ENCODE results near the gene IWS1. TPM values are rescaled to one million over a fixed set of nuclear protein-coding genes. Genes with fewer than 3 reads are reported as not detected.

The IWS1 gene
- total RNA-seq, 2 experiments from 2014 or later, result 49.2 to 56.9 TPM

DNA sequence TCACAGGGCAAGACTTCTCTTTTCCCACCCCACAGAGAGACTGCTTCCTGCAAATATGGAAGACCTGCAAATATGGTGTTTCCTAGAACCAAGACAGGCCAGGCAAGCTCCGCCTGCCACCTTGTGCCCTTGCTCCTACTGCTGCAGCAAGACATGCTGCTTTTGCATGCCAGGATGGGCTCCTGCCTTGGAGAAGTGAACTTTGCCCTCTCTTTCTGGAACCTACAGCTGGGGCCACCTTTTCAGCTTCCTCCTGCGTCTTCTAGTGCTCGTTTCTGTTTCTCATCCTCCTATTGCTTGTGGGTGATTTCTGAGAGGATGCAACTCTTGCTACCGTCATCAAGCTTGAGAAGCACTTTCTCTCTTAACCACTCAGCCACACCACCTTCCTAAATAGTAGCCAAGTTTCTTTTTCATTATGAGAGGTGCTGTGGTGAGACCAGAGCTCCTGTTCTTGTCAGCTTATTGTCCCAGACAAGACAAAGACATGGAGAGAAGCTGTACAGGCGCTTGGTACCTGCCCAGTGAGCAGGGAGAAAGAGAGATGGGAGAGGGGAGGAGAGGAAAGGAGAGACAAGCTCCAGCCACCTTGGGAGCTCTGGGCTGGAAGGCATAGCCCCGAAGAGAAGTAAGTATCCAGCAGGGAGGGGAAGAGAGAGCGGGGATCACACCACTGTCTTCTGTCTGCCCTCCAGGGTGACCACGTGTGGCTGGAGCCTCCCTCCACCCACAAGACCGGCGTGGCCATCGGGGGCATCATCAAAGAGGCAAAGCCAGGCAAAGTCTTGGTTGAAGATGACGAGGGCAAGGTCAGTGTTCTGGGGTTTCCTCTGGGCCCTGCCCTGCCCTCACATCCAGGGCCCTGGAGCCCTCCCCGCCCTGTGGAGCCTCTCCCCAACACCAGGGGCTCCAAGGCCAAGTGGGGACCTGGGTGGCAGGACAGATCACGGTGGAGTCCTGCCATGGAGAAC is 37.5 kb upstream of the IWS1 start:
- Histone ChIP-seq H2AFZ (ENCODE audit: low read length) (no peak overlapping the region), H3K9me2 (ENCODE audit: insufficient read depth, low read length) (no peaks in the 10 kb centered on the region), H3K4me3 (ENCODE audit: low read depth, low read length, poor library complexity, severe bottlenecking) (no peak overlapping the region), H3K79me2 (ENCODE audit: insufficient read depth, low read depth, low read length) (no peaks in the 10 kb centered on the region), H3K4me1 (ENCODE audit: insufficient read depth, low read length, poor library complexity, severe bottlenecking) (no peaks in the 10 kb centered on the region), H3K36me3 (ENCODE audit: insufficient read depth, low read length) (no peaks in the 10 kb centered on the region), H4K20me1 (ENCODE audit: insufficient read depth, low read length) (no peaks in the 10 kb centered on the region), H3K9me3 (ENCODE audit: low read length) (no peaks in the 10 kb centered on the region), H3K4me2 (ENCODE audit: low read length) (no peak overlapping the region), H3K27ac (ENCODE audit: low read depth, low read length, poor library complexity, severe bottlenecking) (no peak overlapping the region)
- TF ChIP-seq EZH2phosphoT487 (IDR thresholded peaks at IDR 0.05; ENCODE audit: borderline replicate concordance, low read depth, low read length), result no peak
- no peak for TF ChIP-seq CTCF (conservative IDR thresholded peaks at IDR 0.05; ENCODE audit: low read length)
- CTCF ChIA-PET (ENCODE audit: unreplicated experiment), result interaction anchor here (0.7 kb wide), 1 partner anchor 88 kb away, joined by 4 read pairs; no protein-coding TSS in a partner anchor
- DNase-seq (ENCODE audit: low spot score), result no peak
- POLR2A ChIA-PET, result interaction anchor here (0.6 kb wide), 1 partner anchor 1663 kb away, joined by 3 read pairs; no protein-coding TSS in a partner anchor
- BruUV-seq (replicated peaks), result no TSS peak
- intact Hi-C loops (cut with micrococcal nuclease; ENCODE audit: unreplicated experiment), result no loop called here

DNA sequence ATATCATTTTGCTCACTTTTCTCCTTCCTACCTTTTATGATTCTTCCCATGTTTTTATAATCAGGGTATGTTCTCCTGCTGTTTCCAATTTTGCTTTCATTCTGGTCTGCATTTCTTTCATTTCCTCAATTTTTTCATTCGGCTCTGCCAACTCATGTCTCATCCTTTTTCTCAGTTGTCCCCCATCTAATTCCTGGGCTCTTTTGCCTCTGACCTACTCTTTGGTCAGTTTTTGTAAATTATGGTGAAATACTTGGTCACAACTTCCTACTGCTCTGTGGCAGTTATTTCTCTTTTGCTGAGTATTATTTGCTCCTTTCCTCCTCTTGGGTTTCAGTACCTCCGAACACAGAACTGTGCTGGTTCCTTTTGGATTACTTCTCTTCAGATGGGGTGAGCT is 36.6 kb upstream of the IWS1 start:
- no peaks in the 10 kb centered on the region for H3K9me2 ChIP-seq (ENCODE audit: insufficient read depth, low read length)
- CTCF ChIA-PET (ENCODE audit: unreplicated experiment), result no interaction called here
- no peak overlapping the region for H3K27ac ChIP-seq (ENCODE audit: low read depth, low read length, poor library complexity, severe bottlenecking)
- POLR2A ChIA-PET, result interaction anchor here (0.6 kb wide), 2 partner anchors 298 to 1663 kb away, joined by 3 read pairs; no protein-coding TSS in a partner anchor
- H3K4me3 ChIP-seq (ENCODE audit: low read depth, low read length, poor library complexity, severe bottlenecking), result no peak overlapping the region
- TF ChIP-seq CTCF (conservative IDR thresholded peaks at IDR 0.05; ENCODE audit: low read length) (no peak), EZH2phosphoT487 (IDR thresholded peaks at IDR 0.05; ENCODE audit: borderline replicate concordance, low read depth, low read length) (no peak)
- intact Hi-C loops (cut with micrococcal nuclease; ENCODE audit: unreplicated experiment), result no loop called here
- no peak overlapping the region for H2AFZ ChIP-seq (ENCODE audit: low read length)
- H3K9me3 ChIP-seq (ENCODE audit: low read length), result no peaks in the 10 kb centered on the region
- no peak for DNase-seq (ENCODE audit: low spot score)
- no peaks in the 10 kb centered on the region for H4K20me1 ChIP-seq (ENCODE audit: insufficient read depth, low read length)
- no peaks in the 10 kb centered on the region for H3K79me2 ChIP-seq (ENCODE audit: insufficient read depth, low read depth, low read length)
- no peaks in the 10 kb centered on the region for H3K36me3 ChIP-seq (ENCODE audit: insufficient read depth, low read length)
- no peak overlapping the region for H3K4me2 ChIP-seq (ENCODE audit: low read length)
- no TSS peak for BruUV-seq (replicated peaks)
- no peaks in the 10 kb centered on the region for H3K4me1 ChIP-seq (ENCODE audit: insufficient read depth, low read length, poor library complexity, severe bottlenecking)

DNA sequence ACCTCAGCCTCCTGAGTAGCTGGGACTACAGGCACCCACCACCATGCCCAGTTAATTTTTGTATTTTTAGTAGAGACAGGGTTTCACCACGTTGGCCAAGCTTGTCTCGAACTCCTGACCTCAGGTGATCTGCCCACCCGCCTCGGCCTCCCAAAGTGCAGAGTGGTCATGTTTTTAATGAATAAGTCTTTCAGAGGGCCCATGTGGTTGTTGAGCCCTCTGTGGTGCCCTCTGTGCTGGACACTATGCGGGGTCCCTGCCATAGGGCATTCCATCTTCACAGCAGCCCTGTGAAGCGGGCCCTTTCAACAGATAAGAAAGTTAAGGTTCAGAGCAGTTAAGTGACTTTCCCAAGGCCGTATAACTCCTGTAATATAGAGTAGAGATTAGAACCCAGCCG is 35.1 kb upstream of the IWS1 start:
- Histone ChIP-seq H3K4me2 (ENCODE audit: low read length) (no peak overlapping the region), H3K4me3 (ENCODE audit: low read depth, low read length, poor library complexity, severe bottlenecking) (no peak overlapping the region), H2AFZ (ENCODE audit: low read length) (no peak overlapping the region), H3K27ac (ENCODE audit: low read depth, low read length, poor library complexity, severe bottlenecking) (no peak overlapping the region), H3K79me2 (ENCODE audit: insufficient read depth, low read depth, low read length) (no peaks in the 10 kb centered on the region), H3K9me2 (ENCODE audit: insufficient read depth, low read length) (no peaks in the 10 kb centered on the region), H3K36me3 (ENCODE audit: insufficient read depth, low read length) (no peaks in the 10 kb centered on the region), H3K9me3 (ENCODE audit: low read length) (no peaks in the 10 kb centered on the region), H3K4me1 (ENCODE audit: insufficient read depth, low read length, poor library complexity, severe bottlenecking) (no peaks in the 10 kb centered on the region), H4K20me1 (ENCODE audit: insufficient read depth, low read length) (no peaks in the 10 kb centered on the region)
- ChIA-PET POLR2A (no interaction called here), CTCF (ENCODE audit: unreplicated experiment) (no interaction called here)
- TF ChIP-seq CTCF (conservative IDR thresholded peaks at IDR 0.05; ENCODE audit: low read length) (no peak), EZH2phosphoT487 (IDR thresholded peaks at IDR 0.05; ENCODE audit: borderline replicate concordance, low read depth, low read length) (no peak)
- intact Hi-C loops (cut with micrococcal nuclease; ENCODE audit: unreplicated experiment), result no loop called here
- BruUV-seq (replicated peaks), result no TSS peak
- DNase-seq (ENCODE audit: low spot score), result no peak

Measured in OCI-LY7 (cell line).